ENCODE data around the gene CPT2.

- no peak for TF ChIP-seq CTCF (IDR thresholded peaks at IDR 0.05)
- TF ChIP-seq POLR2A (IDR thresholded peaks at IDR 0.05): no peak
Measured at GRCh38 chr1:53198241-53198651, 1.6 kb downstream of the CPT2 start.
